Activated CD8-positive, alpha-beta T cell treated with anti-CD3 and anti-CD28 coated beads for 36 hours (primary cell): ENCODE data around the gene MTMR3. TPM values are rescaled to one million over a fixed set of nuclear protein-coding genes. Genes with fewer than 3 reads are reported as not detected.

ENCODE experiments used
- ATAC-seq: fragments of 200-7000 bp; cut with Tn5 transposase; one replicate; pipeline ENCODE4 v1.10.0; 2021; ENCODE audit warnings: mild to moderate bottlenecking, moderate library complexity
- CTCF ChIA-PET: fragments of 350-600 bp; sonication (Branson Sonifier 250); formaldehyde crosslinking; loops from one replicate; lab custom pipeline; 2021; ENCODE audit warnings: antibody characterized with exemption; lab: Charles Lee
- POLR2A ChIA-PET: fragments of 350-600 bp; sonication (Branson Sonifier 250); formaldehyde crosslinking; loops from one replicate; lab custom pipeline; 2021; ENCODE audit warnings: antibody characterized with exemption; lab: Charles Lee
- DNase-seq: peaks from one replicate; pipeline ENCODE4 v3.0.0-alpha.2; 2020
- H3K27ac Mint-ChIP-seq: one replicate; pipeline ENCODE4 v1.8.0; 2021; ENCODE audit warnings: mild to moderate bottlenecking, mixed read lengths
- H3K27me3 Mint-ChIP-seq: one replicate; pipeline ENCODE4 v1.8.0; 2021; ENCODE audit warnings: mixed read lengths
- H3K36me3 Mint-ChIP-seq: one replicate; pipeline ENCODE4 v1.8.0; 2021; ENCODE audit warnings: low read depth, mixed read lengths
- H3K4me1 Mint-ChIP-seq: one replicate; pipeline ENCODE4 v1.8.0; 2021; ENCODE audit warnings: low read depth, mixed read lengths
- H3K4me3 Mint-ChIP-seq: one replicate; pipeline ENCODE4 v1.8.0; 2021; ENCODE audit warnings: mild to moderate bottlenecking, moderate library complexity, mixed read lengths
- H3K9me3 Mint-ChIP-seq: one replicate; pipeline ENCODE4 v1.8.0; 2021; ENCODE audit warnings: mixed read lengths
- intact Hi-C: fragments of 100-400 bp; cut with micrococcal nuclease; formaldehyde crosslinking; loops from one replicate; pipeline ENCODE4 v1.10.0; 2022
- total RNA-seq, 2 experiments: library from RNA; stranded (reverse); gene quantifications; one replicate each; pipeline ENCODE4 v1.2.3, GENCODE V29; 2021
- TF ChIP-seq, protein P1 (sequence below): fragments of 200-600 bp; IDR thresholded peaks from one replicate; pipeline ENCODE4 v1.8.0; 2022; ENCODE audit warnings: antibody characterized with exemption, mild to moderate bottlenecking

MTMR3 gene
- total RNA-seq, 2 experiments from 2014 or later: 19.5 to 21.3 TPM

DNA sequence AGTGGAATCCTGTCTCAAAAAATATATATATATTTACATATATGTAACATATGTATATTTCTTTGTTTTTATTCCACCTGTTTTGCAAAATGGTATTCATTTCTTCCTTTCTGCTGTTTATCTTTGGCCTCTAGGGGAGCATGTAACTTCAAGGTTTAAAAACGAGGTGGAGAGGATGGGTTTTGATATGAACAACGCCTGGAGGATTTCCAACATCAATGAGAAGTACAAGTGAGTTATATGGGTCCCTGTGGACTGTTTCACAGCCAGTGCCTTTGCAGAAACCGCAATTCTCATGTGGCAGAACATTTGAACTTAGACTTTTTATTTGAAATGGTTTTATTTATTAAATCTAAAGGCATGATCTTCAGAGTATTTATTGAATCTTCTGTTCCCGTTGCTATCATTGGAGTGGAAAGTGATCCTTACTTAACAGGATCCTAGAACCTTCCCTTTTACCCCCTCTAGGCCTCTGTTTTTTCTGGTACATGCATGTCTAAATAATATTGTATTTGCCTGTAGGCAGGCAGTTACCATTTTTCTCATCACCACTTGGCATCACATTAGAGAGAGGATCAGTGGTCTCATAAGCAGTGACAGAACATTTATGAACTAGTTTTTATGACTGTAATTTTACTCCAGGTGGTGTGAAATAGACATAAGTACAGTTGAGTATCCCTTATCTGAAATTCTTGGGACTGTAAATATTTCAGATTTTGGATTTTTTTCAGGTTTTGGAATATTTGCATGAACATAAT, 115.8 kb downstream of the MTMR3 start:
- no peak for ATAC-seq
- intact Hi-C loops: no loop called here
- H3K36me3 Mint-ChIP-seq: peaks cover 2% of the 10 kb centered on the region

DNA sequence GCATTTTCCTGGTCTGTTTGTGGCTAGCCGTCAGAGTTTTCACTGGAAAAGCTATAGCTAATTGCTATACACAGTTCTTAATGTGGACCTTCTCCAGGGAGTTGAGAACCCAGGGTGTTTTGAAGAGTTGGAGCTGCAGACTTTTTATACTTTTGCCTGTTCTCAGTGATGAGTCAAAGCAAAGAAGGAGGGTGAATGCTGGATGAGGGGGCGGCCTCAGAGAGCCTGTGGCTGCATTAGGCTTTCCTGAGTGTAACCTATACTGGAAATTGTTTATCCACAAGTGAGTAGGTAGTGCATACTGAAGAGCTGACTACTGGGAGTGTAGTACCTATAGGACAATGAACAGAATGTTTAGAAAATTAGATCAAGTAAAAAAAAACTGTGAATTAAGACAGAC, 117.6 kb downstream of the MTMR3 start:
- CTCF ChIA-PET: interaction anchor here (0.9 to 1.1 kb wide), 2 partner anchors 13 to 375 kb away, joined by 3 read pairs; no protein-coding TSS in a partner anchor
- intact Hi-C loops: loop anchor here (10.0 kb wide), 1 partner anchor 126 kb away; no protein-coding TSS in a partner anchor
- POLR2A ChIA-PET: no interaction called here
- peak; percentile 34 for ATAC-seq
- peak; percentile 32 for DNase-seq
- Mint-ChIP-seq H3K27me3 (no peaks in the 10 kb centered on the region), H3K4me1 (peaks cover 5% of the 10 kb centered on the region), H3K4me3 (no peak overlapping the region), H3K36me3 (peaks cover 2% of the 10 kb centered on the region), H3K27ac (peak overlapping the region; percentile 45), H3K9me3 (no peaks in the 10 kb centered on the region)
- TF ChIP-seq, protein P1, sequence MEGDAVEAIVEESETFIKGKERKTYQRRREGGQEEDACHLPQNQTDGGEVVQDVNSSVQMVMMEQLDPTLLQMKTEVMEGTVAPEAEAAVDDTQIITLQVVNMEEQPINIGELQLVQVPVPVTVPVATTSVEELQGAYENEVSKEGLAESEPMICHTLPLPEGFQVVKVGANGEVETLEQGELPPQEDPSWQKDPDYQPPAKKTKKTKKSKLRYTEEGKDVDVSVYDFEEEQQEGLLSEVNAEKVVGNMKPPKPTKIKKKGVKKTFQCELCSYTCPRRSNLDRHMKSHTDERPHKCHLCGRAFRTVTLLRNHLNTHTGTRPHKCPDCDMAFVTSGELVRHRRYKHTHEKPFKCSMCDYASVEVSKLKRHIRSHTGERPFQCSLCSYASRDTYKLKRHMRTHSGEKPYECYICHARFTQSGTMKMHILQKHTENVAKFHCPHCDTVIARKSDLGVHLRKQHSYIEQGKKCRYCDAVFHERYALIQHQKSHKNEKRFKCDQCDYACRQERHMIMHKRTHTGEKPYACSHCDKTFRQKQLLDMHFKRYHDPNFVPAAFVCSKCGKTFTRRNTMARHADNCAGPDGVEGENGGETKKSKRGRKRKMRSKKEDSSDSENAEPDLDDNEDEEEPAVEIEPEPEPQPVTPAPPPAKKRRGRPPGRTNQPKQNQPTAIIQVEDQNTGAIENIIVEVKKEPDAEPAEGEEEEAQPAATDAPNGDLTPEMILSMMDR: no peak

More for the DNA sequence above, 115.8 kb downstream of the MTMR3 start:
- Mint-ChIP-seq H3K4me3 (no peak overlapping the region), H3K27ac (no peak overlapping the region), H3K4me1 (peaks cover 12% of the 10 kb centered on the region), H3K9me3 (no peaks in the 10 kb centered on the region), H3K27me3 (no peaks in the 10 kb centered on the region)
- no peak for DNase-seq
- ChIA-PET POLR2A (no interaction called here), CTCF (interaction anchor here (1.4 to 4.4 kb wide), 2 partner anchors 7 to 12 kb away, joined by 3 to 32 read pairs; no protein-coding TSS in a partner anchor)
- TF ChIP-seq, protein P1: no peak

DNA sequence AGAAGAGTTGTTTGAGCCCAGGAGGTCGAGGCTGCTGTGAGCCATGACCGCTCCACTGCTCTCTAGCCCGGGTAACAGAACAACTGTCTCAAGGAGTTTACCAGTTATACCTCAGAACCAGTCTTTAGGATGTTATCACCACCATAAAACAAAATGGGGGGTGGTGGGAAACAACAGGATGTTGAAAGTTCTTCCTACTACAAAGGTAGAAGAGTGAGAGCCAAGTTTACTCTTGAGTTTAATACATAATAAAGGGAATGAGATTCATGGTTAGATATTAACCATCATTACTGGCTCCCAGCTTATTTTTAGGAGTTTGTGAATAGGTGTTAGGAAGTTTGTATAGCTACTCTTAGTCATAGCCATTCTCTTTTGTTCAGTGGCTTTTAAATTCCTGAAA, 118.5 kb downstream of the MTMR3 start:
- Mint-ChIP-seq H3K36me3 (peaks cover 2% of the 10 kb centered on the region), H3K27ac (peak overlapping the region; percentile 9), H3K9me3 (no peaks in the 10 kb centered on the region), H3K4me1 (peaks cover 5% of the 10 kb centered on the region), H3K4me3 (no peak overlapping the region), H3K27me3 (no peaks in the 10 kb centered on the region)
- intact Hi-C loops: loop anchor here (10.0 kb wide), 1 partner anchor 127 kb away; no protein-coding TSS in a partner anchor
- TF ChIP-seq, protein P1: no peak
- ATAC-seq: no peak
- ChIA-PET POLR2A (no interaction called here), CTCF (interaction anchor here (0.6 to 1.3 kb wide), 3 partner anchors 14 to 195 kb away, joined by 3 to 7 read pairs (median 3); no protein-coding TSS in a partner anchor)
- no peak for DNase-seq

DNA sequence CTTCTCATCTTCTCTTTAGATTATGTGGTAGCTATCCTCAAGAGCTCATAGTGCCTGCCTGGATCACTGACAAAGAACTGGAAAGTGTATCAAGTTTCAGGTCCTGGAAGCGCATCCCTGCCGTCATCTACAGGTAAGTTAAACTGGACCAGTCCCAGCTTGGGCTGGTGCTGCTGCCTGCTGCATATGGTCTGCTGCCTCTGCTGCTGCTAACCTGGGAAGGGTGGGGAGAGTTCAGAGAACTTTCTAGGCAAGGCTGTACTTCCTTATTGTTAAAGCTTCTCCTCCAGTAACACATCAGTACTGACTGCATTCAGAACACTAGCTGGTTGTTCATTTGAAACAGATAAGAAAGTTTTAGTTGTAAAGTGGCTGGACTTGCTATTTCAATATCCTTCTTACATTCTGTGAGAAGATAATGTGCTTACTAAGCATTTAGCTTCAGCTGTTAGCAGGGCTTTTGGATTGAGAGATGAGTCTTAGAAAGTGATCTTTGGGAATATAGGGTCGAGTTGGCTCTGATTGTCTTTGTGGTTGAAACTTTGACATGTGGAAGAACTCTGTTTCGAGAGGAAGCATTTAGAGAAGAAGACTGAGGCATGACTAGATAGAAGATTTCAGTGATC, 120.0 kb downstream of the MTMR3 start:
- Mint-ChIP-seq H3K36me3 (peaks cover 2% of the 10 kb centered on the region), H3K27ac (no peak overlapping the region), H3K4me1 (peaks cover 5% of the 10 kb centered on the region), H3K27me3 (no peaks in the 10 kb centered on the region), H3K9me3 (no peaks in the 10 kb centered on the region), H3K4me3 (no peak overlapping the region)
- ATAC-seq: no peak
- TF ChIP-seq, protein P1: no peak
- no peak for DNase-seq
- intact Hi-C loops: loop anchor here (10.0 kb wide), 1 partner anchor 128 kb away; no protein-coding TSS in a partner anchor
- ChIA-PET CTCF (interaction anchor here (1.0 to 5.0 kb wide), 6 partner anchors 12 to 231 kb away, joined by 3 to 43 read pairs (median 3); no protein-coding TSS in a partner anchor), POLR2A (no interaction called here)
